GM21717 (cell line): Measurements from ENCODE around the gene PRKD1.
"Not testable (repeated sequence)": the region's sequence is repeated elsewhere in the genome, so short reads cannot be mapped to it uniquely, and the experiment has no call there.

Source experiments
- ATAC-seq: cut with Tn5 transposase; IDR thresholded peaks from one replicate; pipeline ENCODE4 v1.9.1; 2021; ENCODE audit warnings: mild to moderate bottlenecking, moderate library complexity; ENCODE audit not compliant: unreplicated experiment

PRKD1 gene

GRCh38 chr14:29905543-29905942, 22.1 kb downstream of the PRKD1 start:
- ATAC-seq: no peak

- no peak for ATAC-seq
Measured at GRCh38 chr14:29900609-29901350, 26.9 kb downstream of the PRKD1 start.

- ATAC-seq: no peak
Measured at GRCh38 chr14:29898470-29898869, 29.2 kb downstream of the PRKD1 start.

- ATAC-seq: no peak
Measured at GRCh38 chr14:29897181-29897580, 30.5 kb downstream of the PRKD1 start.

GRCh38 chr14:29896354-29896821, 31.3 kb downstream of the PRKD1 start:
- no peak for ATAC-seq

- ATAC-seq: no peak
Measured at GRCh38 chr14:29895591-29896083, 32.0 kb downstream of the PRKD1 start.

GRCh38 chr14:29893989-29894388, 33.7 kb downstream of the PRKD1 start:
- ATAC-seq: no peak

- ATAC-seq: no peak
Measured at GRCh38 chr14:29892327-29892726, 35.3 kb downstream of the PRKD1 start.

GRCh38 chr14:29885988-29886387, 41.7 kb downstream of the PRKD1 start:
- ATAC-seq: no peak

- no peak for ATAC-seq
Measured at GRCh38 chr14:29868000-29868399, 59.6 kb downstream of the PRKD1 start.

GRCh38 chr14:29865299-29865698, 62.3 kb downstream of the PRKD1 start:
- ATAC-seq: no peak

GRCh38 chr14:29861996-29862395, 65.7 kb downstream of the PRKD1 start:
- no peak for ATAC-seq

GRCh38 chr14:29858299-29858698, 69.3 kb downstream of the PRKD1 start:
- peak; percentile 92 for ATAC-seq

GRCh38 chr14:29857551-29857950, 70.1 kb downstream of the PRKD1 start:
- ATAC-seq: peak; percentile 77

GRCh38 chr14:29856516-29856915, 71.1 kb downstream of the PRKD1 start:
- no peak for ATAC-seq

GRCh38 chr14:29853691-29854090, 74.0 kb downstream of the PRKD1 start:
- ATAC-seq: not testable (repeated sequence)

- no peak for ATAC-seq
Measured at GRCh38 chr14:29853272-29853671, 74.4 kb downstream of the PRKD1 start.

- ATAC-seq: no peak
Measured at GRCh38 chr14:29851397-29851796, 76.2 kb downstream of the PRKD1 start.

GRCh38 chr14:29847056-29847380, 80.6 kb downstream of the PRKD1 start:
- peak; percentile 25 for ATAC-seq

- ATAC-seq: peak; percentile 77
Measured at GRCh38 chr14:29846339-29847055, 81.2 kb downstream of the PRKD1 start.

- no peak for ATAC-seq
Measured at GRCh38 chr14:29843981-29844380, 83.7 kb downstream of the PRKD1 start.

GRCh38 chr14:29842228-29842627, 85.4 kb downstream of the PRKD1 start:
- no peak for ATAC-seq
